ENCODE measurements around the gene BACE1. TPM values are rescaled to one million over a fixed set of nuclear protein-coding genes. Genes with fewer than 3 reads are reported as not detected.

Gene BACE1
- 34.3 and 39.2 TPM in 2 replicates for total RNA-seq

DNA sequence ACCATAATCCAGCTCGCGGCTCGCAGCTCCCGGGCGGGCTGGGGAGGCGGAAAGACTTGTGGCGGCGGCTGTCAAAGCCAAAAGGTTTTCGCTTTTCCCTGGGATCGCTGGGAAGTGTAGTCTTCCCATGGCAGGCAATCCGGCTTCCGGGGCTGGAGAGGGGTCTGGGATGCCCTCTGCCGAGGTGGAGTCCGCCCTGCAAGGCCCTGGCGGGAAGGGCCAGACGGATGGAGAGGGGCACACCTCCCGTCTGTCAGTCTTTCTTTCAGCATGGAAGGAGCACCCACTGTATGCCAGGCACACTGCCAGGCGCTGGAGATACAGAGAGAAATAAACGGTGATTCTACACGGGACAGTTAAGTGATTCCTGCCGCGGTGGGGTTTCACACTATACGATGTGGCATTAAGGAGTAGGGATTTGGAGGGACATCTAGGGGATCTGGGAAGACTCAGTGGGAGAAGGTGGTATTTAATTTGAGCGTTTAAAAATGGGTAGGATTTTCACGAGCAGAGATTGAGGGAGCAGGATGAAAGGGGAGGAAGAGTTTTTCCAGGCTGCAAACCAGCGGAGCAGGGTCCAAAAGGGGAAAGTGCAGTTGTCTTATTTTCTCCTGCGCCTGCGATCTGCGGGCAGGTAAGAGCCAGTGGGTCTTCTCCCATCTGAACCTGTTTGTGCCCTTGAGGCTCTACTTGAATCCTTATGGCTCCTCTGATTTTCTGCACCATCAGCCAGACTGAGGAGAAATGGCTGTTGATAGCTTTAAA, at the start of gene BACE1:
BACE1 (minus strand) TSS at position 60 of the 765 bp plus-strand sequence. CDS start 461 bp downstream, outside the sequence.

DNA sequence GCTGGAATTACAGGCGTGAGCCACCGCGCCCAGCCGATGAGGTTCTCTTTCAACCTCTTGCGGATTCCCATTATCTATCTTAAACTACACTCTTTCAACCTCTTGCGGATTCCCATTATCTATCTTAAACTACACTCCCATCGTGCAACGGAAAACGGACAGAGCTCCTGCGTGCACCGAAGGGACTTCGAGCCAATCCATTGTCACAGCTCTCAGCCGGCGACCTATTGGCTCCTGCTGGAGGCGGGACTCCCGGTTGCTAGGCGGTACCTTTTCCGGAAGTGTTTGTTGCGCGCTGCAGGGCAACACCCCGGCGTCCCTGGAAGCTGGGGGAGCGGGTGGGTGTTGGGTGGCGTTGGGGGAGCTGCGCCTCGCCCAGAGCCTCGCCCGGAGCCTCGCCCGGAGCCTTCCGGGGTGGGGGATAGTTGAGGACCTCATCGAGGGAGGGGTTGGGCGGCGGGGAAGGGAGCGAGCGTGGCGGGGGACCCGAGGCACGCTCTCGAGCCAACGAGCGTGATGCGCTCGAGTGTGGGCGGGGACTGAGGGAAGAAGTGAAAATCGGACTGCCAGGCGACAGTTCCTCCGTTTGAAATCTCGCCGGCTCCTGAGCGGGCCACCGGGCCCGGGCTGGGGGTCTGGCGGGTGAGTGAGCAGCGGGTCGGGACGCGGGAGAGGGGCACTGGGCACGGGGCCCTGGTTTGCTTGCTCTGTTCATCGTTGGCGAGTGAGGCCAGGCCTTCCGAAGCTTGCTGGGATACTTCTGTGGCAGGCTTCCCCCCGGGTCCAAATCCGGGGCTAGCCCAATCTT, 11.7 kb upstream of the BACE1 start, which contains the start of gene CEP164:
CEP164 (plus strand) TSS at position 288 of the 808 bp plus-strand sequence. CDS start 10,733 bp downstream, outside the sequence.

GRCh38 chr11:117290809-117291396, 25.2 kb downstream of the BACE1 start, which contains the start of gene BACE1-AS:
Gene BACE1-AS, plus strand, starts transcription at chr11:117291346.

Other genes with a start within 250 kb of the BACE1 start
- 13.5 and 14.3 TPM in 2 replicates for gene SIK3, start 217.8 kb downstream of the BACE1 start, total RNA-seq
- gene PAFAH1B2, start 172.0 kb downstream of the BACE1 start, total RNA-seq = 46.7 and 56.4 TPM in 2 replicates
- gene SIDT2, start 137.5 kb downstream of the BACE1 start, total RNA-seq = 25.8 and 30.8 TPM in 2 replicates
- 405 and 3,406 TPM in 2 replicates for gene TAGLN, start 116.9 kb downstream of the BACE1 start, total RNA-seq
- gene PCSK7, start 84.2 kb downstream of the BACE1 start, total RNA-seq = 23.2 and 41.7 TPM in 2 replicates
- 6.9 and 9.4 TPM in 2 replicates for gene RNF214, start 83.6 kb downstream of the BACE1 start, total RNA-seq
- 1.3 and 6.0 TPM in 2 replicates for gene BACE1-AS, start 24.9 kb downstream of the BACE1 start, total RNA-seq
- 14.1 and 23.3 TPM in 2 replicates for gene CEP164, start 11.6 kb upstream of the BACE1 start, total RNA-seq

Data from pericardium fibroblast (primary cell).